Dendritic cell treated with granulocyte-macrophage colony-stimulating factor and Interleukin-4, amounts not matched to agents 40 ng/mL and 50 ng/mL, for 4 days (primary cell): ENCODE data around the gene FOXR1.
"Not testable (repeated sequence)": the region's sequence is repeated elsewhere in the genome, so short reads cannot be mapped to it uniquely, and the experiment has no call there.

Source experiments
- H3K27ac Mint-ChIP-seq: one replicate; pipeline ENCODE4 v1.8.0; 2022; ENCODE audit warnings: mild to moderate bottlenecking, mixed read lengths
- H3K27me3 Mint-ChIP-seq: one replicate; pipeline ENCODE4 v1.8.0; 2022; ENCODE audit warnings: mild to moderate bottlenecking, mixed read lengths
- H3K36me3 Mint-ChIP-seq: one replicate; pipeline ENCODE4 v1.8.0; 2022; ENCODE audit warnings: low read depth, mixed read lengths
- H3K4me1 Mint-ChIP-seq: one replicate; pipeline ENCODE4 v1.8.0; 2022; ENCODE audit warnings: low read depth, mixed read lengths
- H3K4me3 Mint-ChIP-seq: one replicate; pipeline ENCODE4 v1.8.0; 2022; ENCODE audit warnings: mild to moderate bottlenecking, moderate library complexity, mixed read lengths
- H3K9me3 Mint-ChIP-seq: one replicate; pipeline ENCODE4 v1.8.0; 2022; ENCODE audit warnings: mixed read lengths
- intact Hi-C: fragments of 100-400 bp; cut with micrococcal nuclease; formaldehyde crosslinking; loops from one replicate; pipeline ENCODE4 v1.15.0; 2022

The FOXR1 gene

GRCh38 chr11:118931571-118931970 lies 40.0 kb upstream of the FOXR1 start:
- no peaks in the 10 kb centered on the region for H3K36me3 Mint-ChIP-seq
- no peaks in the 10 kb centered on the region for H3K9me3 Mint-ChIP-seq
- H3K27ac Mint-ChIP-seq, result no peak overlapping the region
- peaks cover 50% of the 10 kb centered on the region for H3K4me1 Mint-ChIP-seq
- intact Hi-C loops, result no loop called here
- no peak overlapping the region for H3K4me3 Mint-ChIP-seq
- peaks cover 18% of the 10 kb centered on the region for H3K27me3 Mint-ChIP-seq

GRCh38 chr11:118933486-118933885 lies 38.1 kb upstream of the FOXR1 start:
- H3K4me1 Mint-ChIP-seq, result peaks cover 31% of the 10 kb centered on the region
- H3K27me3 Mint-ChIP-seq, result peaks cover 29% of the 10 kb centered on the region
- intact Hi-C loops, result no loop called here
- no peaks in the 10 kb centered on the region for H3K9me3 Mint-ChIP-seq
- no peak overlapping the region for H3K27ac Mint-ChIP-seq
- no peaks in the 10 kb centered on the region for H3K36me3 Mint-ChIP-seq
- H3K4me3 Mint-ChIP-seq, result no peak overlapping the region

GRCh38 chr11:118935376-118935775 lies 36.2 kb upstream of the FOXR1 start:
- no peak overlapping the region for H3K4me3 Mint-ChIP-seq
- peaks cover 35% of the 10 kb centered on the region for H3K27me3 Mint-ChIP-seq

GRCh38 chr11:118938491-118939403 lies 32.8 kb upstream of the FOXR1 start:
- H3K4me3 Mint-ChIP-seq, result no peak overlapping the region
- no peaks in the 10 kb centered on the region for H3K36me3 Mint-ChIP-seq
- H3K27ac Mint-ChIP-seq, result no peak overlapping the region
- intact Hi-C loops, result no loop called here
- H3K4me1 Mint-ChIP-seq, result peaks cover 13% of the 10 kb centered on the region
- H3K9me3 Mint-ChIP-seq, result no peaks in the 10 kb centered on the region
- peaks cover 33% of the 10 kb centered on the region for H3K27me3 Mint-ChIP-seq

More at GRCh38 chr11:118935376-118935775, 36.2 kb upstream of the FOXR1 start:
- H3K27ac Mint-ChIP-seq, result no peak overlapping the region
- no peaks in the 10 kb centered on the region for H3K36me3 Mint-ChIP-seq
- H3K9me3 Mint-ChIP-seq, result no peaks in the 10 kb centered on the region
- intact Hi-C loops, result no loop called here
- peaks cover 20% of the 10 kb centered on the region for H3K4me1 Mint-ChIP-seq

- H3K27me3 Mint-ChIP-seq, result peaks cover 32% of the 10 kb centered on the region
- H3K4me1 Mint-ChIP-seq, result peaks cover 13% of the 10 kb centered on the region
- H3K36me3 Mint-ChIP-seq, result no peaks in the 10 kb centered on the region
- no peaks in the 10 kb centered on the region for H3K9me3 Mint-ChIP-seq
- H3K27ac Mint-ChIP-seq, result no peak overlapping the region
- H3K4me3 Mint-ChIP-seq, result no peak overlapping the region
- intact Hi-C loops, result no loop called here
Measured at GRCh38 chr11:118939404-118939915, 32.1 kb upstream of the FOXR1 start.

- intact Hi-C loops, result no loop called here
- peak overlapping the region; percentile 50 for H3K27ac Mint-ChIP-seq
- H3K4me1 Mint-ChIP-seq, result peaks cover 13% of the 10 kb centered on the region
- no peak overlapping the region for H3K4me3 Mint-ChIP-seq
- H3K9me3 Mint-ChIP-seq, result no peaks in the 10 kb centered on the region
- H3K36me3 Mint-ChIP-seq, result no peaks in the 10 kb centered on the region
- peaks cover 33% of the 10 kb centered on the region for H3K27me3 Mint-ChIP-seq
Measured at GRCh38 chr11:118939953-118940598, 31.5 kb upstream of the FOXR1 start.

GRCh38 chr11:118947091-118947490 lies 24.5 kb upstream of the FOXR1 start:
- peaks cover 5% of the 10 kb centered on the region for H3K4me1 Mint-ChIP-seq
- no peaks in the 10 kb centered on the region for H3K36me3 Mint-ChIP-seq
- peaks cover 26% of the 10 kb centered on the region for H3K27me3 Mint-ChIP-seq
- intact Hi-C loops, result no loop called here
- no peaks in the 10 kb centered on the region for H3K9me3 Mint-ChIP-seq
- no peak overlapping the region for H3K27ac Mint-ChIP-seq
- H3K4me3 Mint-ChIP-seq, result no peak overlapping the region

GRCh38 chr11:118948000-118948399 lies 23.6 kb upstream of the FOXR1 start:
- H3K4me3 Mint-ChIP-seq, result no peak overlapping the region
- no peak overlapping the region for H3K27ac Mint-ChIP-seq
- H3K27me3 Mint-ChIP-seq, result peaks cover 29% of the 10 kb centered on the region
- intact Hi-C loops, result no loop called here
- H3K4me1 Mint-ChIP-seq, result peaks cover 5% of the 10 kb centered on the region
- no peaks in the 10 kb centered on the region for H3K36me3 Mint-ChIP-seq
- H3K9me3 Mint-ChIP-seq, result no peaks in the 10 kb centered on the region

- H3K9me3 Mint-ChIP-seq, result no peaks in the 10 kb centered on the region
- no peaks in the 10 kb centered on the region for H3K4me1 Mint-ChIP-seq
- H3K36me3 Mint-ChIP-seq, result no peaks in the 10 kb centered on the region
- intact Hi-C loops, result no loop called here
- no peak overlapping the region for H3K27ac Mint-ChIP-seq
- peaks cover 43% of the 10 kb centered on the region for H3K27me3 Mint-ChIP-seq
- H3K4me3 Mint-ChIP-seq, result no peak overlapping the region
Measured at GRCh38 chr11:118953265-118953664, 18.3 kb upstream of the FOXR1 start.

- intact Hi-C loops, H3K4me3 Mint-ChIP-seq, H3K36me3 Mint-ChIP-seq, H3K9me3 Mint-ChIP-seq, H3K27ac Mint-ChIP-seq, H3K4me1 Mint-ChIP-seq: not testable (repeated sequence)
- peaks cover 45% of the 10 kb centered on the region for H3K27me3 Mint-ChIP-seq
Measured at GRCh38 chr11:118953976-118954375, 17.6 kb upstream of the FOXR1 start.

GRCh38 chr11:118956094-118956846 lies 15.3 kb upstream of the FOXR1 start, which contains the start of gene UPK2:
TSS of gene UPK2 (plus strand) at chr11:118956298. CDS start at chr11:118956351, 53 bp downstream.
- Mint-ChIP-seq H3K27me3 (peaks cover 41% of the 10 kb centered on the region), H3K9me3 (no peaks in the 10 kb centered on the region), H3K4me3 (no peak within 1 kb of the TSS), H3K36me3 (no peaks in the 10 kb centered on the region), H3K27ac (no peak within 1 kb of the TSS), H3K4me1 (no peaks in the 10 kb centered on the region)
- intact Hi-C loops, result loop anchor here (1.0 kb wide), 2 partner anchors 49 to 267 kb away; no protein-coding TSS in a partner anchor

- peaks cover 38% of the 10 kb centered on the region for H3K27me3 Mint-ChIP-seq
- H3K4me1 Mint-ChIP-seq, result no peaks in the 10 kb centered on the region
- H3K9me3 Mint-ChIP-seq, result no peaks in the 10 kb centered on the region
- H3K36me3 Mint-ChIP-seq, result no peaks in the 10 kb centered on the region
- no peak overlapping the region for H3K4me3 Mint-ChIP-seq
- intact Hi-C loops, result loop anchor here (1.0 kb wide), 2 partner anchors 50 to 268 kb away; no protein-coding TSS in a partner anchor
- H3K27ac Mint-ChIP-seq, result no peak overlapping the region
Measured at GRCh38 chr11:118956847-118957469, 14.6 kb upstream of the FOXR1 start.

- no peaks in the 10 kb centered on the region for H3K36me3 Mint-ChIP-seq
- intact Hi-C loops, result no loop called here
- H3K27ac Mint-ChIP-seq, result no peak overlapping the region
- H3K27me3 Mint-ChIP-seq, result peaks cover 38% of the 10 kb centered on the region
- H3K9me3 Mint-ChIP-seq, result no peaks in the 10 kb centered on the region
- no peak overlapping the region for H3K4me3 Mint-ChIP-seq
- H3K4me1 Mint-ChIP-seq, result no peaks in the 10 kb centered on the region
Measured at GRCh38 chr11:118957549-118957948, 14.0 kb upstream of the FOXR1 start.
